Activated T-helper 17 cell treated with anti-CD3 and anti-CD28 coated beads, Interleukin-2, amount 50 U/mL, for 72 hours (primary cell): Measurements from ENCODE around the gene PSMC1. TPM values are rescaled to one million over a fixed set of nuclear protein-coding genes. Genes with fewer than 3 reads are reported as not detected.
"Not testable (repeated sequence)": the region's sequence is repeated elsewhere in the genome, so short reads cannot be mapped to it uniquely, and the experiment has no call there.

Experiments used
- ATAC-seq: fragments of 150-1000 bp; cut with Tn5 transposase; replicated peaks from 2 replicates; pipeline ENCODE4 v1.10.0; 2021; ENCODE audit warnings: mild to moderate bottlenecking, moderate library complexity
- H3K27ac Mint-ChIP-seq: one replicate; pipeline ENCODE4 v1.8.0; 2022; ENCODE audit warnings: mixed read lengths
- H3K27me3 Mint-ChIP-seq: one replicate; pipeline ENCODE4 v1.8.0; 2022; ENCODE audit warnings: mixed read lengths
- H3K36me3 Mint-ChIP-seq: one replicate; pipeline ENCODE4 v1.8.0; 2022; ENCODE audit warnings: low read depth, mild to moderate bottlenecking, mixed read lengths
- H3K4me1 Mint-ChIP-seq: one replicate; pipeline ENCODE4 v1.8.0; 2022; ENCODE audit warnings: mixed read lengths
- H3K4me3 Mint-ChIP-seq: one replicate; pipeline ENCODE4 v1.8.0; 2022; ENCODE audit warnings: mild to moderate bottlenecking, mixed read lengths
- H3K9me3 Mint-ChIP-seq: one replicate; pipeline ENCODE4 v1.8.0; 2022; ENCODE audit warnings: mixed read lengths
- total RNA-seq, 2 donors: library from RNA; stranded (reverse); gene quantifications; one replicate each; pipeline ENCODE4 v1.2.3, GENCODE V29; 2022

The PSMC1 gene
- total RNA-seq, result 100 to 1,000 TPM; 129 to 139 TPM

DNA sequence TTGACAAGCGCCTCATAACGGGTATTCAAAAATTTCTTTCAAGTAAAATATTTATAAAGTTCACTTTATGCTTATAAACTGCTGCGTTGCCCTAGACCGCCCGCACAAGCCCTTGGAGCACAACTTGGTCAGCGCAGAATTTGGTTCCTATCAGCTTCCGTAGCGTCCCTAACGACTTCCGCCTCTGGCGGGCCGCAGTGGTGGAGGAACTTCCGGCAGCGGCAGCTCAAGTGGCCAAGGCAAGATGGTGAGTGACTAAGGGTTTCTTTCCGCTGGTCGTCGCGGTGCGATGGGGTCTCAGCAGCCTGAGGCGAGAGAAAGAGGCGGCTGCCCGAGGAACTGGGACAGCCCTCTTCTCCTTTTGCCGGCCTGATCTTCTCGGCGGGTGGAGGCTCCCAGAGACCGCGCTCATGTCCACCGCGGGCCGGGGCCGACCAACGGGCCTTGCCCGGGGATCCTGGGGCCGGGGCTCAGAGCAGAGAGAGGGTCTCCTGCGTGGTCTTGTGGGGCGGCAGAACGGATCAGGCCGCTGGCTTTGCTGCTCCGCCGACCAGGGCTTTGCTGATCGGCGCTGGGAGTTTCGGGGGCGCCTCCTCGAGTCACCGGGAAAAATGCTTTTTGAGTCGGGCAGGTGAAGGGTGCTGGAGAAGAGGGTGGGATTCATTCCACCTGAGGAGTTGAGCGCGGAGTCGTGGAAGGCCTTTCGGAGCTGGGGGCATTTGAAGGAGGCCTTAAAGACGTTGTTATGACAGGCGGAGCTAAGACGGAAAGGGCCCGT, at the start of gene PSMC1:
Gene PSMC1, plus strand, starts transcription at position 200 of the 778 bp plus-strand sequence. Its CDS starts 45 bp downstream, at position 245.
- no peaks in the 10 kb centered on the region for H3K9me3 Mint-ChIP-seq
- no peaks in the 10 kb centered on the region for H3K27me3 Mint-ChIP-seq
- H3K4me1 Mint-ChIP-seq, result peaks cover 19% of the 10 kb centered on the region
- H3K4me3 Mint-ChIP-seq, result peak within 1 kb of the TSS; percentile 98
- peaks cover 54% of the 10 kb centered on the region for H3K36me3 Mint-ChIP-seq
- peak; percentile 99 for ATAC-seq
- peak within 1 kb of the TSS; percentile 99 for H3K27ac Mint-ChIP-seq

GRCh38 chr14:90213099-90213748, 43.1 kb upstream of the PSMC1 start:
- Mint-ChIP-seq H3K36me3 (no peaks in the 10 kb centered on the region), H3K9me3 (peaks cover 3% of the 10 kb centered on the region), H3K4me1 (no peaks in the 10 kb centered on the region), H3K27ac (no peak overlapping the region), H3K27me3 (peaks cover 24% of the 10 kb centered on the region), H3K4me3 (no peak overlapping the region)
- no peak for ATAC-seq

DNA sequence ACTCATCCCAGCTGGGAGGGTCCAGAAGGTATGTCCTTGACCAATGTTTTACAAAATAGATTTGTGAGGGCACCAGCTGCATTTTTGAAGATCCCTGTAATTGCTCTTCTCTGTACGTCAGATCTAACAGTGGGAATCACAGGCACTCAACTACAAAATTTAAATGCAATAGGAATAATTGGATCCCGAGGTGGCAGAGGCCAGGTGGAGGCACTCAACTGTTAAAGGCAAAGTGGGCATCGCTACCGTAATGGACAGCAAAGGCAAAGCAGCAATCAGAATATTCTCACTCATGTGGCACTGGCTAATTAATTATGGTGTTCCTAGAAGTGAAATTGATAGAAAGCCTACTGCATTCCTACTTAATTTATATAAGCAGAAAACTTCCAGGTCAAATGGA, 27.9 kb upstream of the PSMC1 start:
- Mint-ChIP-seq H3K27me3 (peaks cover 15% of the 10 kb centered on the region), H3K9me3 (peaks cover 4% of the 10 kb centered on the region), H3K36me3 (no peaks in the 10 kb centered on the region), H3K4me3 (no peak overlapping the region), H3K27ac (no peak overlapping the region), H3K4me1 (no peaks in the 10 kb centered on the region)
- no peak for ATAC-seq

DNA sequence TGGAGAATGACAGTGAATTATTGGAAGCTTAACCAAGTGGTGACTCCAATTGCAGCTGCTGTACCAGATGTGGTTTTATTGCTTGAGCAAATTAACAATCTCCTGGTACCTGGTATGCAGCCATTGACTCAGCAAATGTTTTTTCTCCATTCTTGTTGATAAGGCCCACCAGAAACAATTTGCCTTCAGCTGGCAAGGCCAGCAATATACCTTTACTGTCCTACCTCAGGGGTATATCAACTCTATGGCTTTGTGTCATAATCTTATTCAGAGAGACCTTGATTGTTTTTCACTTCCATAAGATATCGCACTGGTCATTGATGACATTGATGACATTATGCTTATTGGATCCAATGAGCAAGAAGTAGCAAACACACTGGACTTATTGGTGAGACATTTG, 26.4 kb upstream of the PSMC1 start:
- not testable (repeated sequence) for H3K4me3 Mint-ChIP-seq, H3K36me3 Mint-ChIP-seq, H3K27ac Mint-ChIP-seq, H3K9me3 Mint-ChIP-seq, ATAC-seq, H3K4me1 Mint-ChIP-seq
- H3K27me3 Mint-ChIP-seq, result peaks cover 15% of the 10 kb centered on the region

- peak; percentile 78 for ATAC-seq
- Mint-ChIP-seq H3K36me3 (no peaks in the 10 kb centered on the region), H3K27ac (no peak overlapping the region), H3K4me3 (no peak overlapping the region), H3K9me3 (peaks cover 18% of the 10 kb centered on the region), H3K4me1 (no peaks in the 10 kb centered on the region), H3K27me3 (peaks cover 25% of the 10 kb centered on the region)
These were observed 21.0 kb upstream of the PSMC1 start for GRCh38 chr14:90235179-90235976.

- no peak for ATAC-seq
- no peaks in the 10 kb centered on the region for H3K4me1 Mint-ChIP-seq
- peaks cover 23% of the 10 kb centered on the region for H3K9me3 Mint-ChIP-seq
- H3K27me3 Mint-ChIP-seq, result peaks cover 25% of the 10 kb centered on the region
- no peak overlapping the region for H3K27ac Mint-ChIP-seq
- H3K36me3 Mint-ChIP-seq, result peaks cover 6% of the 10 kb centered on the region
- no peak overlapping the region for H3K4me3 Mint-ChIP-seq
These were observed 17.2 kb upstream of the PSMC1 start for GRCh38 chr14:90239139-90239538.

DNA sequence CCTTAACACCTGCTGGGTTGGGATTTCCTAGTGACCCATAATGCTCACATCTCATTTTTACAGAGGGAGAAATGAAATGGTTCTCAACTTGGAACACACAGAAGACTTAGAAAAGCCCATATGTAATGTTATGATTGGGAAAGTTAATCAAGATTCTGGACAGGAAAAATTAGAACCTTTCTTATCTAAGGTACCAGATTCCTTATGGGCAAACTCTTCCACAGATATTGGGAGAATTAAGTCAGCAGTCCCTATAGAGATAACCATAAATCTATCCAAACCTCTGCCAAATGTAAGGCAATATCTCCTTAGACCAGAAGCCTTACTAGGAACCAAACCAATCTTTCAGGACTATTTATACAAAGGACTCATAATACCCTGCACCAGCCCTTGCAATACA, 13.9 kb upstream of the PSMC1 start:
- Mint-ChIP-seq H3K4me3 (no peak overlapping the region), H3K4me1 (no peaks in the 10 kb centered on the region), H3K9me3 (peaks cover 21% of the 10 kb centered on the region), H3K27me3 (peaks cover 16% of the 10 kb centered on the region), H3K36me3 (peaks cover 6% of the 10 kb centered on the region), H3K27ac (no peak overlapping the region)
- ATAC-seq, result no peak

- Mint-ChIP-seq H3K36me3 (no peaks in the 10 kb centered on the region), H3K9me3 (no peaks in the 10 kb centered on the region), H3K4me1 (no peaks in the 10 kb centered on the region), H3K27me3 (peaks cover 16% of the 10 kb centered on the region), H3K4me3 (no peak overlapping the region), H3K27ac (no peak overlapping the region)
- no peak for ATAC-seq
These were observed 9.4 kb upstream of the PSMC1 start for GRCh38 chr14:90246936-90247335.

DNA sequence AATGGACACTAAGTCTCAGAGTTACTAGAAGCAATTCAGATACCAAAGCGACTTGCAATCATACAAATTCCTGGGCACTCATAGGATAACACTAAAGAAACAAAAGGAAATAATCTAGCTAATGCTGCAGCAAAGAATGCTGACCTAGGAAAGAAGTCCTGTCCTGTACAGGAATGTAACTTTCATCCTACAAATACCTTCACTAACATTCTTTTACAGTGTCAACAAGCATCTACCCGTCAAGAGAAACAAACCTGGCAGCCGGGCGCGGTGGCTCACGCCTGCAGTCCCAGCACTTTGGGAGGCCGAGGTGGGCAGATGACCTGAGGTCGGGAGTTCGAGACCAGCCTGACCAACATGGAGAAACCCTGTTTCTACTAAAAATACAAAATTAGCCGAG, 8.9 kb upstream of the PSMC1 start:
- not testable (repeated sequence) for H3K27ac Mint-ChIP-seq, H3K4me1 Mint-ChIP-seq, H3K36me3 Mint-ChIP-seq, ATAC-seq, H3K4me3 Mint-ChIP-seq, H3K9me3 Mint-ChIP-seq
- peaks cover 16% of the 10 kb centered on the region for H3K27me3 Mint-ChIP-seq

- no peak overlapping the region for H3K4me3 Mint-ChIP-seq
- H3K4me1 Mint-ChIP-seq, result no peaks in the 10 kb centered on the region
- no peak overlapping the region for H3K27ac Mint-ChIP-seq
- peaks cover 15% of the 10 kb centered on the region for H3K27me3 Mint-ChIP-seq
- no peaks in the 10 kb centered on the region for H3K9me3 Mint-ChIP-seq
- no peak for ATAC-seq
- H3K36me3 Mint-ChIP-seq, result no peaks in the 10 kb centered on the region
These were observed 7.8 kb upstream of the PSMC1 start for GRCh38 chr14:90248594-90248993.

DNA sequence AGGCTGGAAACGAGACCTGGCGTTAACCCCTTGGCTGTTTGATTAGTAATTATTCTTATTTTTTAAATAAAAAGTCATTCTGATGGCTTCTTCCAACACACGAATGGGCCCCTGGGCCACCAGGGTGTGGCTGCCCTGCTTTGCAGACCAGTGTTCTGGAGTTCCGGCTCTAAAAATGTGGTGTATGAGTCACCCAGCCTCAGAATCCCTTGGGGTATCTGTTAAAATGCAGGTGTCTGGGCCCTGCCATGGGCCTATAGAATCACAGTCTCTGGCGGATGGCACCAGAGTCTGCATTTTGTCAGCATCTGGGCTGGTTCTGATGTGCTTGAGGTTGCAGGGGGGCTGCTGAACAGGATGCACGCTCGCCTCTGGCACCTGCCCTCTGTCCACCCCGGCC, 2.5 kb upstream of the PSMC1 start:
- Mint-ChIP-seq H3K4me3 (no peak overlapping the region), H3K9me3 (no peaks in the 10 kb centered on the region), H3K27ac (no peak overlapping the region), H3K4me1 (peaks cover 18% of the 10 kb centered on the region), H3K27me3 (peaks cover 4% of the 10 kb centered on the region), H3K36me3 (peaks cover 27% of the 10 kb centered on the region)
- ATAC-seq, result no peak

DNA sequence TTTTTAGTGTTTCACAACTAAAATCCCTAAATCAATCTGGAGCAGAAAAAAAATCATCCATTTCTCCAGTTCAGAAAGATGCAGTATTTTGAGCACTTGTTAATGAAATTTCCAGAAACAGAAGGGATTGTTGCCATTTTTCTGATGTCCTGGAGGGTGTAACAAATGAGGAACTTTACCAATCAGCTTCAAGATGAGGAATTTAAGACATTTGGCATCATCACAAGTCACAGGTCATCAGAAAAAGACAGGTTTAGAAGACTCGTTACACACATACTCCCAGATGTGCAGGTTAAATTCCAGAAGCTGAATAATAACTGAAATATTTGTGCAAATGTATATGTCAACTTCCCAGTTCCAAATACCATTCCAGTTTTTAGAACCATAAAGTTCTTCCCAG, 482 bp upstream of the PSMC1 start:
- Mint-ChIP-seq H3K27ac (peak overlapping the region; percentile 99), H3K4me1 (peaks cover 19% of the 10 kb centered on the region), H3K9me3 (no peaks in the 10 kb centered on the region), H3K4me3 (peak overlapping the region; percentile 98), H3K36me3 (peaks cover 47% of the 10 kb centered on the region), H3K27me3 (no peaks in the 10 kb centered on the region)
- ATAC-seq, result no peak

GRCh38 chr14:90263748-90264449, 7.5 kb downstream of the PSMC1 start:
- H3K9me3 Mint-ChIP-seq, result no peaks in the 10 kb centered on the region
- ATAC-seq, result peak; percentile 58
- peaks cover 6% of the 10 kb centered on the region for H3K4me1 Mint-ChIP-seq
- peak overlapping the region; percentile 78 for H3K27ac Mint-ChIP-seq
- H3K4me3 Mint-ChIP-seq, result peak overlapping the region; percentile 12
- H3K27me3 Mint-ChIP-seq, result no peaks in the 10 kb centered on the region
- peaks cover 99% of the 10 kb centered on the region for H3K36me3 Mint-ChIP-seq

- no peak for ATAC-seq
These were observed 10.2 kb downstream of the PSMC1 start for GRCh38 chr14:90266441-90267154.

More at GRCh38 chr14:90266441-90267154, 10.2 kb downstream of the PSMC1 start:
- Mint-ChIP-seq H3K27me3 (no peaks in the 10 kb centered on the region), H3K9me3 (no peaks in the 10 kb centered on the region), H3K36me3 (peaks cover 100% of the 10 kb centered on the region), H3K4me3 (no peak overlapping the region), H3K4me1 (peaks cover 5% of the 10 kb centered on the region), H3K27ac (peak overlapping the region; percentile 17)
